Trophoblast cell (in vitro differentiated cells and primary cell): ENCODE results near the gene RPA4.

Source experiments
- DNase-seq, 2 donors: peaks; one replicate each; pipeline ENCODE4 v3.0.0-alpha.2; 2016
- H2AFZ ChIP-seq: 2 replicates; pipeline ENCODE4 v1.6.1; 2013; ENCODE audit warnings: low read length, moderate library complexity, mild to moderate bottlenecking; ENCODE audit not compliant: insufficient read depth, poor library complexity
- H2AK5ac ChIP-seq: 2 replicates; pipeline ENCODE4 v1.6.1; 2013; ENCODE audit warnings: mild to moderate bottlenecking, low read length
- H2BK120ac ChIP-seq: 2 replicates; pipeline ENCODE4 v1.6.1; 2013; ENCODE audit warnings: low read length, mild to moderate bottlenecking, moderate library complexity; ENCODE audit not compliant: insufficient read depth, poor library complexity
- H2BK12ac ChIP-seq: 2 replicates; pipeline ENCODE4 v1.6.1; 2013; ENCODE audit warnings: mild to moderate bottlenecking, low read length, moderate library complexity
- H2BK5ac ChIP-seq: 2 replicates; pipeline ENCODE4 v1.6.1; 2013; ENCODE audit warnings: low read length, low read depth, moderate library complexity, mild to moderate bottlenecking; ENCODE audit not compliant: poor library complexity
- H3K14ac ChIP-seq: 2 replicates; pipeline ENCODE4 v1.6.1; 2013; ENCODE audit warnings: mild to moderate bottlenecking, low read length
- H3K18ac ChIP-seq: 2 replicates; pipeline ENCODE4 v1.6.1; 2013; ENCODE audit warnings: mild to moderate bottlenecking, low read length
- H3K23ac ChIP-seq: 2 replicates; pipeline ENCODE4 v1.6.1; 2013; ENCODE audit warnings: low read length
- H3K27ac ChIP-seq: 2 replicates; pipeline ENCODE4 v1.5.1; 2013; ENCODE audit warnings: low read depth, mild to moderate bottlenecking, inconsistent platforms, low read length, moderate library complexity
- H3K27me3 ChIP-seq: 2 replicates; pipeline ENCODE4 v1.6.1; 2013; ENCODE audit warnings: inconsistent platforms, mild to moderate bottlenecking, low read length, moderate library complexity; ENCODE audit not compliant: insufficient read depth
- H3K36me3 ChIP-seq, 2 experiments: 1 replicate in 1 of 2; 2 replicates in 1 of 2; pipeline ENCODE4 v1.6.1; 2013; ENCODE audit warnings: low read length in 2 of 2, mild to moderate bottlenecking in 2 of 2, moderate library complexity in 1 of 2; ENCODE audit not compliant: insufficient read depth in 2 of 2, control insufficient read depth in 1 of 2
- H3K4ac ChIP-seq: 2 replicates; pipeline ENCODE4 v1.6.1; 2013; ENCODE audit warnings: low read depth, mild to moderate bottlenecking, low read length, moderate library complexity
- H3K4me1 ChIP-seq, 2 experiments: 1 replicate in 1 of 2; 2 replicates in 1 of 2; pipeline ENCODE4 v1.6.1; 2013; ENCODE audit warnings: low read length in 2 of 2, mild to moderate bottlenecking in 2 of 2, moderate library complexity in 1 of 2; ENCODE audit not compliant: insufficient read depth in 2 of 2, control insufficient read depth in 1 of 2
- H3K4me2 ChIP-seq: 2 replicates; pipeline ENCODE4 v1.6.1; 2013; ENCODE audit warnings: inconsistent platforms, mild to moderate bottlenecking, low read length, moderate library complexity
- H3K4me3 ChIP-seq: 2 replicates; pipeline ENCODE4 v1.5.1; 2013; ENCODE audit warnings: mild to moderate bottlenecking, low read depth, low read length, inconsistent platforms
- H3K79me1 ChIP-seq: one replicate; pipeline ENCODE4 v1.6.1; 2013; ENCODE audit warnings: low read length
- H3K79me2 ChIP-seq: 2 replicates; pipeline ENCODE4 v1.6.1; 2013; ENCODE audit warnings: low read length, mild to moderate bottlenecking; ENCODE audit not compliant: control insufficient read depth, insufficient read depth, poor library complexity
- H3K9ac ChIP-seq: 2 replicates; pipeline ENCODE4 v1.6.1; 2013; ENCODE audit warnings: mild to moderate bottlenecking, low read length
- H3K9me3 ChIP-seq: 2 replicates; pipeline ENCODE4 v1.6.1; 2013; ENCODE audit warnings: low read depth, mild to moderate bottlenecking, control low read depth, inconsistent platforms, low read length; ENCODE audit not compliant: insufficient read depth
- H4K12ac ChIP-seq: 2 replicates; pipeline ENCODE4 v1.6.1; 2013; ENCODE audit warnings: low read depth, mild to moderate bottlenecking, low read length, moderate library complexity
- H4K8ac ChIP-seq: 2 replicates; pipeline ENCODE4 v1.6.1; 2013; ENCODE audit warnings: low read depth, mild to moderate bottlenecking, low read length, moderate library complexity
- H4K91ac ChIP-seq: one replicate; pipeline ENCODE4 v1.6.1; 2013; ENCODE audit warnings: low read depth, mild to moderate bottlenecking, low read length, moderate library complexity
- whole genome bisulfite sequencing: extraction: QIAGEN DNeasy Blood & Tissue Kit; methylation state at CpG from one replicate; pipeline ENCODE4 v1.1.7; 2013; ENCODE audit warnings: missing lambda C conversion rate; ENCODE audit not compliant: insufficient read length, insufficient coverage; ENCODE audit errors: extremely low coverage; 5-methylcytosine and 5-hydroxymethylcytosine counted together

The RPA4 gene

DNA sequence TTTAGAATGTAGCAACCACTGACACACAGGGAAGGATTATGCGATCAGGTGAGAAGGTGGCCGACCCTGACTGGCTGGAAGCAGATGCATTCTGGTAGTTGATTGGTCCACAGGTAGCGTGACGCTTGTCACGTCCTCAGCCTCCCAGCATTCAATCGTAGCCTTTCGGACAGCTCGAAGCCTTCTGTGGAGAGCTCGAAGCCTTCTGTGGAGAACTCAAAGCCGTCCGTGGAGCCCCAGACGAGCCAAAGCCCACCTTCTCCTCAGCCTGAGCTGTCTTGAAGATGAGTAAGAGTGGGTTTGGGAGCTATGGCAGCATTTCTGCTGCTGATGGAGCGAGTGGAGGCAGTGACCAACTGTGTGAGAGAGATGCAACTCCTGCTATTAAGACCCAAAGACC lies 319 bp downstream of the RPA4 start:
- Histone ChIP-seq H4K8ac (no peak overlapping the region), H3K9me3 (no peaks in the 10 kb centered on the region), H3K27ac (no peak overlapping the region), H3K4me2 (no peak overlapping the region), H3K27me3 (no peaks in the 10 kb centered on the region), H3K23ac (no peak overlapping the region), H2BK12ac (no peak overlapping the region), H3K14ac (no peak overlapping the region), H3K9ac (no peak overlapping the region), H3K36me3 (no peaks in the 10 kb centered on the region), H4K12ac (no peak overlapping the region), H3K4me3 (no peak overlapping the region), H2BK5ac (no peak overlapping the region), H3K79me1 (no peaks in the 10 kb centered on the region), H4K91ac (no peak overlapping the region), H3K18ac (no peak overlapping the region), H2BK120ac (no peak overlapping the region), H2AK5ac (no peak overlapping the region), H2AFZ (no peak overlapping the region), H3K4me1 (no peaks in the 10 kb centered on the region), H3K4ac (no peak overlapping the region), H3K79me2 (no peaks in the 10 kb centered on the region)
- WGBS, result no CpG with 5 or more reads among the region's 13 CpGs
- DNase-seq, result no peak

GRCh38 chrX:96889726-96890125 lies 6.0 kb downstream of the RPA4 start:
- Histone ChIP-seq H3K9ac (no peak overlapping the region), H2BK12ac (no peak overlapping the region), H3K27me3 (no peaks in the 10 kb centered on the region), H3K4me1 (no peaks in the 10 kb centered on the region), H3K4me3 (no peak overlapping the region), H3K36me3 (no peaks in the 10 kb centered on the region), H2BK120ac (no peak overlapping the region), H3K9me3 (no peaks in the 10 kb centered on the region), H3K14ac (no peak overlapping the region), H2AFZ (no peak overlapping the region), H4K8ac (no peak overlapping the region), H3K4ac (no peak overlapping the region), H3K18ac (no peak overlapping the region), H3K4me2 (no peak overlapping the region), H3K23ac (no peak overlapping the region), H4K12ac (no peak overlapping the region), H2BK5ac (no peak overlapping the region), H4K91ac (no peak overlapping the region), H3K79me2 (no peaks in the 10 kb centered on the region), H3K79me1 (no peaks in the 10 kb centered on the region), H3K27ac (no peak overlapping the region), H2AK5ac (no peak overlapping the region)
- no CpG with 5 or more reads among the region's 1 CpG for WGBS
- DNase-seq, result peak; percentile 55 to 91

- Histone ChIP-seq H3K4me3 (no peak overlapping the region), H3K36me3 (no peaks in the 10 kb centered on the region), H4K12ac (no peak overlapping the region), H2AFZ (no peak overlapping the region), H4K8ac (no peak overlapping the region), H3K23ac (no peak overlapping the region), H3K4me1 (no peaks in the 10 kb centered on the region), H3K4me2 (no peak overlapping the region), H3K79me2 (no peaks in the 10 kb centered on the region), H3K9me3 (no peaks in the 10 kb centered on the region), H2AK5ac (no peak overlapping the region), H2BK120ac (no peak overlapping the region), H3K18ac (no peak overlapping the region), H3K79me1 (no peaks in the 10 kb centered on the region), H3K9ac (no peak overlapping the region), H3K27ac (no peak overlapping the region), H3K14ac (no peak overlapping the region), H3K27me3 (no peaks in the 10 kb centered on the region), H2BK12ac (no peak overlapping the region), H2BK5ac (no peak overlapping the region), H4K91ac (no peak overlapping the region), H3K4ac (no peak overlapping the region)
- WGBS, result no CpG with 5 or more reads among the region's 2 CpGs
- no peak for DNase-seq
Measured at GRCh38 chrX:96906741-96907140, 23.0 kb downstream of the RPA4 start.

DNA sequence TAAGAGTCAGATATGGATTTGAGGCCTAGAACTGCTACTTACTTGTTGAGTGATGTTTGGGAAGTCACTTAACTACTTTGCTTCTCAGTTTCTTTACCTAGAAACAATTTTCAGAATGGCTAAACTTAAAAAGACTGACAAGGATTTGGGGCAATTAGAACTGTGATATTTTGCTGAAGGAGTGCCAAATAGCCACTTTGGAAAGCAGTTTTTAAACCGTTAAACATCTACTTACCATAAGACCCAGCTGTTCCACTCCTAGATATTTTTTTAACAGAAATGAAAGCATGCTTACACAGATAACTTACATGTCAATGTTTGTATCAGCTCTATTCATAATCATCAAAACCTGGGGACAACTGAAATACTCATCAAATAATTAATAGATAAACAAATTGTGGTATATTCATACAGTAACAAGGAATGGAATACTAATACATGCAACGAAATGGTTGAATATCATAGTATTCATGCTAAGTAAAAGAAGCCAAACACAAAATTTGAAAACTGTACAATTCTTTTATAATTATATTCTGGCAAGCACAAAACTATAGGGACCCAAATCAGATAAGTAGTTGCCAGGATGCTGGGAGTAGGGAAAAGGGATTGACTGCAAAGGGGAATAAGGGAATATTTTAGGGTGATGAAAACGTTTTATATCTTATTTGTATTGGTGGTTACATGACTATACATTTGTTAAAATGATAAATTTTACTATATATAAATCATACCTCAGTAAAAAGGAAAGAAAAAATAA lies 24.0 kb downstream of the RPA4 start:
- Histone ChIP-seq H3K14ac (no peak overlapping the region), H3K27me3 (no peaks in the 10 kb centered on the region), H3K18ac (no peak overlapping the region), H4K91ac (no peak overlapping the region), H2AK5ac (no peak overlapping the region), H4K12ac (no peak overlapping the region), H2BK120ac (no peak overlapping the region), H3K9me3 (no peaks in the 10 kb centered on the region), H3K4me1 (no peaks in the 10 kb centered on the region), H3K23ac (no peak overlapping the region), H3K79me2 (no peaks in the 10 kb centered on the region), H3K79me1 (no peaks in the 10 kb centered on the region), H3K4me2 (no peak overlapping the region), H3K4me3 (no peak overlapping the region), H3K9ac (no peak overlapping the region), H2BK5ac (no peak overlapping the region), H2BK12ac (no peak overlapping the region), H3K36me3 (no peaks in the 10 kb centered on the region), H2AFZ (no peak overlapping the region), H3K27ac (no peak overlapping the region), H4K8ac (no peak overlapping the region), H3K4ac (no peak overlapping the region)
- DNase-seq, result no peak
- WGBS, result no CpG with 5 or more reads among the region's 3 CpGs
